HEK293 (cell line): ENCODE measurements around the gene GNB3.

Experiments used
- AEBP2 ChIP-seq: fragments of 450-650 bp; formaldehyde crosslinking; IDR thresholded peaks from 2 replicates; pipeline ENCODE4 v1.5.1; 2016; ENCODE audit warnings: missing biosample characterization, missing genetic modification characterization, borderline replicate concordance
- GFI1B ChIP-seq: fragments of 450-650 bp; formaldehyde crosslinking; IDR thresholded peaks from 2 replicates; pipeline ENCODE4 v1.5.1; 2016; ENCODE audit warnings: missing biosample characterization, missing genetic modification characterization
- INSM2 ChIP-seq: fragments of 450-650 bp; formaldehyde crosslinking; IDR thresholded peaks from 2 replicates; pipeline ENCODE4 v1.5.1; 2016; ENCODE audit warnings: missing biosample characterization, missing genetic modification characterization
- KLF17 ChIP-seq: fragments of 450-650 bp; formaldehyde crosslinking; IDR thresholded peaks from 2 replicates; pipeline ENCODE4 v1.5.1; 2016; ENCODE audit warnings: missing biosample characterization, missing genetic modification characterization
- MZF1 ChIP-seq: fragments of 450-650 bp; formaldehyde crosslinking; IDR thresholded peaks from 2 replicates; pipeline ENCODE4 v1.5.1; 2017; ENCODE audit warnings: missing biosample characterization, missing genetic modification characterization, borderline replicate concordance
- PATZ1 ChIP-seq: fragments of 450-650 bp; formaldehyde crosslinking; IDR thresholded peaks from 2 replicates; pipeline ENCODE4 v1.5.1; 2016; ENCODE audit warnings: missing biosample characterization, missing genetic modification characterization
- PRDM10 ChIP-seq: fragments of 450-650 bp; formaldehyde crosslinking; IDR thresholded peaks from 2 replicates; pipeline ENCODE4 v1.5.1; 2016; ENCODE audit warnings: missing biosample characterization, missing genetic modification characterization
- SCRT2 ChIP-seq: fragments of 450-650 bp; formaldehyde crosslinking; IDR thresholded peaks from 2 replicates; pipeline ENCODE4 v1.5.1; 2016; ENCODE audit warnings: missing biosample characterization, missing genetic modification characterization
- YY1 ChIP-seq: fragments of 450-650 bp; formaldehyde crosslinking; IDR thresholded peaks from 2 replicates; pipeline ENCODE4 v1.5.1; 2018; ENCODE audit warnings: missing biosample characterization, missing genetic modification characterization
- ZBTB11 ChIP-seq: fragments of 450-650 bp; formaldehyde crosslinking; conservative IDR thresholded peaks from 2 replicates; pipeline ENCODE4 v1.5.1; 2016; ENCODE audit warnings: low read depth, missing biosample characterization, missing genetic modification characterization
- ZNF10 ChIP-seq: fragments of 450-650 bp; formaldehyde crosslinking; IDR thresholded peaks from 2 replicates; pipeline ENCODE4 v1.5.1; 2017; ENCODE audit warnings: missing biosample characterization, missing genetic modification characterization
- ZNF121 ChIP-seq: fragments of 450-650 bp; formaldehyde crosslinking; IDR thresholded peaks from 2 replicates; pipeline ENCODE4 v1.5.1; 2016; ENCODE audit warnings: missing biosample characterization, missing genetic modification characterization
- ZNF155 ChIP-seq: fragments of 450-650 bp; formaldehyde crosslinking; IDR thresholded peaks from 2 replicates; pipeline ENCODE4 v1.5.1; 2016; ENCODE audit warnings: missing biosample characterization, missing genetic modification characterization
- ZNF157 ChIP-seq: fragments of 450-650 bp; formaldehyde crosslinking; IDR thresholded peaks from 2 replicates; pipeline ENCODE4 v1.5.1; 2016; ENCODE audit warnings: missing biosample characterization, missing genetic modification characterization
- ZNF19 ChIP-seq: fragments of 450-650 bp; formaldehyde crosslinking; IDR thresholded peaks from 2 replicates; pipeline ENCODE4; 2016; ENCODE audit warnings: missing biosample characterization, missing genetic modification characterization, low read depth
- ZNF23 ChIP-seq: fragments of 450-650 bp; formaldehyde crosslinking; IDR thresholded peaks from 2 replicates; pipeline ENCODE4 v1.5.1; 2016; ENCODE audit warnings: missing biosample characterization, missing genetic modification characterization, borderline replicate concordance
- ZNF311 ChIP-seq: fragments of 450-650 bp; formaldehyde crosslinking; IDR thresholded peaks from 2 replicates; pipeline ENCODE4 v1.5.1; 2017; ENCODE audit warnings: missing biosample characterization, missing genetic modification characterization, borderline replicate concordance
- ZNF426 ChIP-seq: fragments of 450-650 bp; formaldehyde crosslinking; IDR thresholded peaks from 2 replicates; pipeline ENCODE4 v1.5.1; 2017; ENCODE audit warnings: missing biosample characterization, missing genetic modification characterization, mild to moderate bottlenecking, inconsistent platforms, moderate library complexity
- ZNF473 ChIP-seq: fragments of 450-650 bp; formaldehyde crosslinking; IDR thresholded peaks from 2 replicates; pipeline ENCODE4 v1.5.1; 2017; ENCODE audit warnings: missing biosample characterization, missing genetic modification characterization
- ZNF521 ChIP-seq: fragments of 450-650 bp; formaldehyde crosslinking; IDR thresholded peaks from 2 replicates; pipeline ENCODE4 v1.5.1; 2017; ENCODE audit warnings: missing biosample characterization, mild to moderate bottlenecking, missing genetic modification characterization
- ZNF626 ChIP-seq: fragments of 450-650 bp; sonication (Bioruptor Pico); formaldehyde crosslinking; IDR thresholded peaks from 2 replicates; pipeline ENCODE4 v1.5.1; 2018; ENCODE audit warnings: missing biosample characterization, missing genetic modification characterization, inconsistent platforms
- ZNF639 ChIP-seq: fragments of 450-650 bp; formaldehyde crosslinking; IDR thresholded peaks from 2 replicates; pipeline ENCODE4 v1.5.1; 2016; ENCODE audit warnings: missing biosample characterization, missing genetic modification characterization
- ZNF664 ChIP-seq: fragments of 450-650 bp; formaldehyde crosslinking; IDR thresholded peaks from 2 replicates; pipeline ENCODE4 v1.5.1; 2016; ENCODE audit warnings: missing biosample characterization, missing genetic modification characterization

Gene GNB3

GRCh38 chr12:6873094-6874014 is 32.6 kb downstream of the GNB3 start, which contains the start of gene SPSB2 (continued):
- TF ChIP-seq AEBP2 (tag by site-specific recombination) (no peak), PRDM10 (peak; percentile 85), ZBTB11 (tag by site-specific recombination) (peak; percentile 96), ZNF311 (tag by site-specific recombination) (no peak), ZNF19 (tag by site-specific recombination) (no peak), KLF17 (tag by site-specific recombination) (0 out of 2 replicates have a peak, but pooled peaks have one; percentile 61), SCRT2 (tag by site-specific recombination) (no peak), ZNF639 (no peak), YY1 (tag by site-specific recombination) (no peak), GFI1B (tag by site-specific recombination) (no peak), PATZ1 (tag by site-specific recombination) (peak; percentile 93), ZNF10 (0 out of 2 replicates have a peak, but pooled peaks have one; percentile 6), ZNF155 (tag by site-specific recombination) (no peak), MZF1 (tag by site-specific recombination) (no peak), ZNF23 (tag by site-specific recombination) (no peak), ZNF521 (tag by site-specific recombination) (no peak), ZNF664 (no peak), ZNF426 (tag by site-specific recombination) (no peak), INSM2 (tag by site-specific recombination) (peak; percentile 9; the same call in 1 of the 2 replicates), ZNF157 (no peak), ZNF626 (tag by site-specific recombination) (no peak), ZNF121 (tag by site-specific recombination) (no peak), ZNF473 (no peak)
